Measurements from ENCODE around the gene FAM240B.

FAM240B gene

GRCh38 chr9:38662763-38663593, 57.0 kb downstream of the FAM240B start:
- no peak for DNase-seq

GRCh38 chr9:38659538-38659937, 60.4 kb downstream of the FAM240B start:
- DNase-seq = no peak

DNA sequence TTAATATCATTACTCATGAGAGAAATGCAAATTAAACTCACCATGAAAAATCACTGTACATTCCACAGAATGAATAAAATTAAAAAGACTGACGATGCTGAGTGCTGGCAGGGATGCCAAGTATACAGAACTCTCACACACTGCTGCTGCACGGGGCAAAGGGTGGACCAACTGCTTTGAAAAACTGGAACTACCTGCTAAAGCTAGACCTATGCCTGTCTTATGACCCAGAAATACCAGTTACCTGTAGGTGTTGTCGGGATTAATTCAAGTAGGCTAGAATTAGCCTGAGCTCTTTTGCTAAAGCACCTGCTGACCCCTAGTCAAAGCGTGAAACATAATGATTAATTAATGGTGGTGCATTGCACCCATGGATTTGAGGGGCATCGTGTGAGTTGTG, 63.0 kb downstream of the FAM240B start:
- DNase-seq = no peak

- no peak for DNase-seq
Measured at GRCh38 chr9:38652486-38652885, 67.4 kb downstream of the FAM240B start.

DNA sequence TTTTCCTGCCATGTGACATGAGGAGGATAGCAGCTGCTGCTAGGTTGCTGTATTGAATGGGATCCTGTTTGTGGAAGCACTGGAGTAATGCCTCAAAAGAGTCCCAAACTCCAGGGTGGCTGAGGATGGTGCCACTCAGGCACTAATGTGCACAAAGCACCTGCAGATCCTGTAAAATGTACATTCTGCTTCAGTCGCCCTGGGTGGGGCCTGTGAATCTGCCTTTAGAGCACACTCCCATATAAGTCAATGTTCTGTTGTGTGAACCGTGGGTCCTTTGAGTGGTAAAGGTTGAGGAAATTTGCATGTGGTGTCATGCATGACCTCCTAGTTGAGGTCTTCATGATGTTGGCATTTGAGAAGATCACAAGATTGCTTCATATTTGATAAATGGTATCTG, 67.9 kb downstream of the FAM240B start:
- no peak for DNase-seq

DNA sequence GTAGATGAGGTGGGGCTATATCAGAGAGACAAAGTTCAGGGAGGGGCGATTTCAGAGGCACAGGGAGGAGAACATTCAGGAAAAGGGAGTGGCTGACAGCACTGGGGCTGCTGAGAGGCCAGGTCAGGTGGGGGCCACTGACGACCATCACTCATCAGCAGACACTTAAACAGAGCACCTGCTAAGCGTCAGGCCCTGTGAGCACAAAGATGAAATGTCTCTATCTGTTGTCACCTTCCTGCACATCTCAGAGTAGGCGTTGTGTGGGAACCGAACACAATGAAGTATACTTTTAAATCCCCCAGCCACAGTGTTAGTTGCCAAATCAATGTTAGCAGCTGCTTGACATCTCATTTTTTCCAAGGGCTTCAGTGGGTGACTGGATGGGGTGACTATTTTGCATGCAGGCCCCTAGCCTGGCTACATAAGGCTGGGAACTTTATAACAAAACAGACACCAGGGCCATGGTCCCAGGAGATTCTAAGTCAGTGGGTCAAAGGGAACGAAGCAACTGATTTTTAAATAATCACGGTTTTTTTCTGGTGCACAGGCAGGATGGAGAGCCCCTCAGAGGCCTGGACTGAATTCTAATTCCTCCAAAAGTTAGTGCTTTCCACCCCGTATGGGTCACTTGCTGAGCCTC, 68.4 kb downstream of the FAM240B start:
- DNase-seq = no peak

DNA sequence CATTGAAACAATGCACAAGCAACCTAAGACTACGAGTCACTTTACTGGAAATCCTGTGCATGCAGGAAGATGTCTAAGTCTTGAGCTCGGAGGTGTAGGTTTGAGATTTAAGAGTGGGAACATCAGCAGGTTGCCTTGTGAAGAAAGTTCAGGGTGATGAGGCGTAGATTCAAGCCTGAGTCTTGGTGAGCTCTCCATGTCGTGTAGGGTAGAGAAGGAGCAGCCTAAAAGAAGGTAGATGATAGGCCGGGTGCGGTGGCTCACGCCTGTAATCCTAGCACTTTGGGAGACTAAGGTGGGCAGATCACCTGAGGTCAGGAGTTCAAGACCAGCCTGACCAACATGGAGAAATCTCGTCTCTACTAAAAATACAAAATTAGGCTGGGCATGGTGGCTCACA, 69.4 kb downstream of the FAM240B start:
- no peak for DNase-seq

- DNase-seq = no peak
Measured at GRCh38 chr9:38649731-38650363, 70.1 kb downstream of the FAM240B start.

- DNase-seq = no peak
Measured at GRCh38 chr9:38644601-38645000, 75.3 kb downstream of the FAM240B start.

Data from stimulated activated CD4-positive, alpha-beta T cell treated with anti-CD3 and anti-CD28 coated beads, Interleukin-4, amount 100 ng/mL, for 4 hours (primary cell).